HG03469 (cell line): ENCODE results near the gene AGBL4.
"Not testable (repeated sequence)": the region's sequence is repeated elsewhere in the genome, so short reads cannot be mapped to it uniquely, and the experiment has no call there.

ENCODE experiments used
- ATAC-seq: cut with Tn5 transposase; IDR thresholded peaks from one replicate; pipeline ENCODE4 v1.9.1; 2021; ENCODE audit warnings: mild to moderate bottlenecking, moderate library complexity, moderate number of reproducible peaks; ENCODE audit not compliant: unreplicated experiment

The AGBL4 gene

DNA sequence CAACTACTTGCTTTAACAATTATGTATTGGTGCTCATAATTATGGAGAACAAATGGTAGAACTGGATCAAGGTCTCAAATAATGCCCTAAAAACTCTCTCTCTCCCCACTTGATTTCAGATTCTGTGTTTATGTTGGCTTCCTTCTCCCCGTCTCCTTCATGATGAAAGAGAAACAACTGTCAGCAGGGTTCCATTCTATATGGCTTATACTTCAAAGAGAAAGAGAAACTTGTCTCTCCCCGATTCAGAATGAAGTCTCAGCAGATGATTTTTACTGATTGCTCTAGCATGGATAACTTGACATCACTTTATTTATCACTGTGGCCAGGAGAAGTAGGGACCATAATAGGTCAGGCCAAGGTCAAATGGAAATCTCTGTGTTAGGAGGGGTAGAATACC lies 575.6 kb downstream of the AGBL4 start:
- no peak for ATAC-seq

DNA sequence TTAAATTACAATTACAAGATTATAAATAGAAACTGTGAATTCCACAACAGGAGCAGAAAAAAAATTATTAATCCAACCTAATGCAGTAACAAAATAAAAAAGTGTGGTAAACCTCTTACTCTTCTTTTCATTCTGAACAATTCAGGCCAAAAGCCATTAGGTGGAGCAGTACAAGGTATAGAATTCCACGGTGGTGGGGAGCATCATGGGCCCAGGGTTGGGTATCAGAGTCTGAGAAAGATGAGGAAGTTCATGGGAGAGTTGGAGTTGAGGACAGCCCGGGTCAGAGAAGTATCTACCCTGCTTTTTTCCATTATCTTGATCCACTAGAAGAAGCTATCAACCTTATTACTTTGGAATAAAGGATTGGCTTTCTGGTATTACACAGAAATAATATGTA lies 586.9 kb downstream of the AGBL4 start:
- no peak for ATAC-seq

DNA sequence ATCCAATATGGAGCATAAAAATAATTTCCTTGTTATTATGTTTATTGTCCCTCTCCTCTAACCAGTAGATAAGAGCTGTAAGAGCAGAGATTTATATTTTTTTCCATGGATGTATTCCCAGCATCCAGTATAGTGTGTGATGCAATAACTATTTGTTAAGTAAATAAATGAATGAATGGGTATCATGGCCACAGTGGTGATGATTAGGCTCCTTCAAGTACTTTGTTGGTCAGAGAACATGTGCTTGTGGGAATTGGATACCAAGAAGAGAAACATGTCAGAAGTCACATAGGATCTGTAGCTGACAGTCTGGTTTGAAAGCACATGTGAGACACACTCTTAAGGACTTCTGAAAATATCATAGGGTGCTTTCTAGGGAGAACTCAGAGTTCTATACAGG lies 588.5 kb downstream of the AGBL4 start:
- no peak for ATAC-seq

DNA sequence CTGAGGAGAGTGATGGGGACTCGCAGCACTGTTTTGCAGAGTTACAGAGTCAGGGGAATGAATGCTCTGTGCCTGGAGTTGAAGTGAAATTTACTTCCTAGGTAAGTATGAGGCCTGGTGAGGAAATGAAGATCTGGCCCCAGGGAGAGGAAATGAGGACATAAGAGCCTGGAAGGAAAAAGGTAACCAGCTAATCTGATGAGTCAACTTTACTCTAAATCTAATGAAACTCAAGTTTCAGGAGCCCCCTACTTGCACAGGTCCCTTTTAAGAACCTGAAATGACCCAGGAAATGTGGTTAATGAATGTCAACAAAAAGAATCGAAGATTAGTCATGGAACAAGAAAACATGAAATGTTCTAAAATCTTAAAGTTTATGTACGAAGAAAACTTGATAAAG lies 599.0 kb downstream of the AGBL4 start:
- ATAC-seq = no peak

DNA sequence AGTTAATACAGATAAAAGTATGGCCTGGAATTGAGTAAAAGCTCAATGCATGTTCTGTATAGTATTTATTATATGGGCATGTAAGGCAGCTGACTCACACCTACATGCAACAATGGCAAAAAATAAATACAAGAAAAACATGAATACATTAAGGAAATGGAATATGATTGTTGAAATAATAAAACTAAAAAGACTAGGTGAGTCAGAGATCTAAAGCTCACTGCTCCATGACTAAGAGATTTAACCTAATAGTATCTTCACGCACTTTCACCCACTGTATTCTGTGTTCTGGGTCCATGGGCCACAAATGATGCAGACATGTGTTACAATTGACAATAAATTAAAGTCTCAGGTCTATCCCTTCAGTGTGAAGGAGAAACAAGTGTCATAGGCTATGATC lies 607.0 kb downstream of the AGBL4 start:
- no peak for ATAC-seq

DNA sequence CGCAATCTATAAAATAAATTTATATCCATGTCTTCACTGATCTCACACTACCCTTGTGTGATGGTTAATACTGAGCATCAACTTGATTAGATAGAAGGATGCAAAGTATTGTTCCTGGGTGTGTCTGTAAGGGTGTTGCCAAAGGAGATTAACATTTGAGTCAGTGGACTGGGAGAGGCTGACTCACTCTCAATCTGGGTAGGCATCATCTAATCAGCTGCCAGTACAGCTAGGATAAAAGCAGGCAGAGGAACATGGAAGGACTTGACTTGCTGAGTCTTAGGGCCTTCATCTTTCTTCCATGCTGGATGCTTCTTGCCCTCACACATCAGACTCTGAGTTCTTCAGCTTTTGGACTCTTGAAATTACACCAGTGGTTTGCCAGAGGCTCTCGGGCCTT lies 615.4 kb downstream of the AGBL4 start:
- ATAC-seq = no peak

DNA sequence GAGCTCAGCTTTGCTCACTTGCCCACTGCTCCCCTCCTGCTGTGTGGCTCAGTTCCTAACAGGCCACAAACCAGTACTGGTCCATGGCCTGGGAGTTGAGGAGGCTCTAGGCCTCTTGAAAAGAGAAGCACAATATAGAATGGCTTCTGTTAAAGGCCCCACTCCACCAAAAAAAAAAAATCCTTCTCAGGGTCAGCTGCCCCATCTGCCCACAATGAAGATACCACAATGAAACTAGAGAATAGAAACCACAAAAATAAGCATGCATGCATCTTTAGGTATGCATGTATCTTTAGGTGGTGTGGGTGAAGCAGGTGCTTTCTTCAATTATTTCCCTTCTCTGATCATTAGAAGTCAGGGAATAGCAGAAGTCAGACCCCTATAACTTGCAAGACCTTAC lies 626.7 kb downstream of the AGBL4 start:
- no peak for ATAC-seq

DNA sequence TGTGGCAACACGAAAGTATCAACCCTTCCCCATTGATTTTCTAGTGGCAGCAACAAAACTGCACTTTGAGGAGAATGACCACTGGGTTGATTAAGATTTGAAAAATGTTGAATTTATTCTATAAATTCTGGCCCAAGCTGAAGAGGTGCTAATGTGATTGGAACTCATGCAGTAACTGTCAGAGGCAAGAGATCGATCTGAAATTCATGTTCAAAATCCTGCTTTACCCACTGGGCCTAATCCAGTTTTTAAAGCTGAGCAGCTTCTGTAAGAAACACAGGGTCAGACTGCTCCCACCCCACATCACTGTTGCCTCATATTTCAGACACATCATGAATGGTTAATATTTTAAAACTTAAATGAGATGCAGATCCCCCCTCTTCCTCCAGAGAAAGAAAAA lies 629.6 kb downstream of the AGBL4 start:
- no peak for ATAC-seq

DNA sequence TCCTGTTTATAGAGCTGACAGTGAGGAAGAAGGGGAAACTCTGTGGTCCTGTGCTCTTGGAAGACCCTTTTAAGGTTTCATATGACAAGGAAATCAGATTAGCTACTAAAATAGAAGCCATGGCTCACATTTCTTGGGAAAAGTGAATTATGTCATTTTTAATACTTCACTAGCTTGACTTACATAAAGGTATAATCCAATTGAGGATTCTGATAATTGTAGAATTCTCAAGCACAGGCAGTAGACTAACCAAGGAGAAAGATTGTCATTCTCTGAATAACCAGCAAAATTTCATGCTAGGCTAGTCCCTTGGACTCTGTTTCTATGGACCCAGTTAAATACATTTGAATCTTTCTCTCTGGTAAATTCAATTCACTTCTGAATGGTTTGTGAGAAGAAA lies 634.1 kb downstream of the AGBL4 start:
- no peak for ATAC-seq

DNA sequence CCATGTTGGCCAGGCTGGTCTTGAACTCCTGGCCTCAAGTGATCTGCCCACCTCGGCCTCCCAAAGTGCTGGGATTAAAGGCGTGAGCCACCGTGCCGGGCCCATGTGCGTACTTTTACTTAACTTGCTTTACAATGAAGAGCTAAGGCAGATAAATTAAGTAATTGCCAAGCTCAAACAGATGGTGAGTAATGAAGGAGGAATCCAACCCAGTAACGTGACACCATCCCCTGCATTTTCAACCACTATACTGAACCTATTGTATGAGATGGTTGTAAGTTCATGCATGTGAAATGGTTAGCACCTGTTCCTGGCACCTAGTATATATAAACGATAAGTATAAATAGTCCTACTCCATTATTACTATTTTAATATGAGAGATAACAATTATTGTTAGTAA lies 659.1 kb downstream of the AGBL4 start:
- ATAC-seq = no peak

DNA sequence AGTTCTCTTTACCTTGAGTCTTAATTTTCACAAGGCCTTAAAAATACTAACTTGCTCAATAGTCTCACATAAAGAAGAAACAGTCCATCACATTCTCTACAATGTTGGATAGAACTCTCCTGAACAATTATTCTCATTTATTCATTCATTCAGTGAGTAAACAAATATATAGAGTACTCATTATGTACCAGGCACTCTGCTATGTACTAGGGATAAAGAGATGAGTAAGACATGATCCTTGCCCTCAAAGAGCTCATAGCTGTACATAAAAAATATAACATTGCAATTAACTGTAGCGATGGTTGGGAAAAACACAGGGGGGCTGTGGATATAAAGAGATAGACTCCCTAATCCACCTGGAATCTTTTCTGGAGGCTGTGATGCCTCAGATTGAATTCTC lies 660.1 kb downstream of the AGBL4 start:
- ATAC-seq = no peak

DNA sequence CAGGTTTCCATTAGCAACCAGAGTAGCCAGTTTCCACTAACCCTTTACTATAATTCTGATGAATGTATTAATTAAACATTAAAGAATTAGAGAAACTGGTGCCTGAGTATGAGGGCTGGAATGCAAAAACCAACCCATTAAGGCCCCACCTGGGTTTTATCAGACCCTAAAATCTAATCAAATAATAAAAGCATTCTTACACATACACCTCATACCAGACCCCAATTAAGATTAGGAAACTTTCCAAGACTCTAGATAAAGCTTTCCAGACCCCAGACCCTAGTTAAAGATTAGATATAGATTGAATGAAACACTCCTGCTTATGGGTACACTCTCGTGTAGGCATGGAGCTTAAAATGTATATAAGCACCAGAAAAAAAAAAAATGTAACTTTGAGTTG lies 665.7 kb downstream of the AGBL4 start:
- no peak for ATAC-seq

DNA sequence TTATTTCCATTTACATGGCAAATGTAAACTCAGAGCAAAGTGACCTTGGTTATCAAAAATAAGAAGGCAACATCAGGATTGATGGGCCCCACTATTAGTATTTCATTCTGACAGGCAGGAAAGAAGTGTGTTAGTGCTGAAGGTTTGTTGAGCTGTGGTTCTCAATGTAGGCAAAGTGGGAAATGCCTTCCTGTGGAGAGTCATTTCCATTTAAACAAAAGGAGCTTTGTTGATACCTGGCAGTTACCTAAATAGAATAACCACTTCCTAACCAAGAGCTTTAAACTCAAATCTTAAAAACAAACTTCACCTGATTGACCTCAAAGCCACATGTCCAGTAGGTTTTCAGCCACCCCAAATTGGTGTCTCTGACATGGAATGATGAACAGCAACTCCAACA lies 667.2 kb downstream of the AGBL4 start:
- no peak for ATAC-seq

DNA sequence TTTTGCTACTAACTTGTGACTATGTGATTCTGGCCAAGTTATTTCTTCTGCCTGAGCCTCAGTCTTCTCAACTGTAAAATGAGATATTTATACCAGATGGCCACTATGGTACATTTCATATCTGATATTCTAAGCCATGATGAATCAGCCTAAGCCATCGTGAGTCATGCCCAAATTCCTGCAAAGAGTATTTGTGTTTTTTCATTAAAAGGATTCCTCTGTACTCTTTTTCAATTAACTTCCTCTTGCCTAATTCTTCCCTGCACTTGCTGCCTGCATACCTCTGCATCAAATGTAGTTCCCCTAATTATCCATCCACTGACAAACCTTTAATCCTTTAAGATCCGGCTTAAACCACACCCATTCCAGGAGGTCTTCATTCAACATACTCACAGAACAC lies 672.0 kb downstream of the AGBL4 start:
- no peak for ATAC-seq

DNA sequence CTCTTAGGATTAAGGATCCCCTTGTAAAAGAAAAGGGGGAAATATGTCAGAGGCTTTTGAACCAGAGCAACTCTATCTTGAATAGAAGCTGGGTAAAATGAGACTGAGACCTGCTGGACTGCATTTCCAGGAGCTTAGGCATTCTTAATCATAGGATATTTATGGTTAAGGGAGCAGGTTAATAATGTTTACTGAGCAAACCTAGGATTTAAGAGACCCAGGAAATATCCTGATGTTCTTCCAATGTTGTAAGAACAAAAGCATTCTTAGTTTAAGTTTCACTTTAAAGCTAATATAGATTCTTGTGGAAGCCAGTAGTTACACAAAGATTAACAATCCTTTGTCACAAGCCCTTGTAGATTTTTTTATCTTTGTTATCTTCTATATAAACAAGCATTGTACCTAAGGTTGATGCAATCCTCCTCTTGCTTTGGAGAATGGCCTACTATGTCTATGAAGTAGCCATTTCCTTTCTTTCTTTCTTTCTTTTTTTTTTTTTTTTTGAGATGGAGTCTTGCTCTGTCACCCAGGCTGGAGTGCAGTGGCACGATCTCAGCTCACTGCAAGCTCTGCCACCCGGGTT lies 676.9 kb downstream of the AGBL4 start:
- ATAC-seq = no peak

DNA sequence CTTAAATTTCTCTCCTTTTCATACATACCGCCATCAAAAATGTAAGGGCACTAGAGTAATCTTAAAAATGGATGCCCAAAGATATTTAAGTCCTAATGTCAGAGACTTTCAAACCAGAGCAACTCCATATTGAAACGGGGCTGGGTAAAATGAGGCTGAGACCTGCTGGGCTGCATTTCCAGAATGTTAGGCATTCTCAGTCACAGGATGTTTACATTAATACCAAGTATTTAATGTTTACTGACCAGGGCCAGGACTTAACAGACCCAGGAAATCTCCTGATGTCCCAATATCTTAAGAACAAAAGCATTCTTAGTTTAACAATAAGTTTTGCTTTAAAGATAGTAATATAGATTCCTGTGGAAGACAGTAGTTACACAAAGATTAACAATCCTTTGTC lies 683.2 kb downstream of the AGBL4 start:
- no peak for ATAC-seq

DNA sequence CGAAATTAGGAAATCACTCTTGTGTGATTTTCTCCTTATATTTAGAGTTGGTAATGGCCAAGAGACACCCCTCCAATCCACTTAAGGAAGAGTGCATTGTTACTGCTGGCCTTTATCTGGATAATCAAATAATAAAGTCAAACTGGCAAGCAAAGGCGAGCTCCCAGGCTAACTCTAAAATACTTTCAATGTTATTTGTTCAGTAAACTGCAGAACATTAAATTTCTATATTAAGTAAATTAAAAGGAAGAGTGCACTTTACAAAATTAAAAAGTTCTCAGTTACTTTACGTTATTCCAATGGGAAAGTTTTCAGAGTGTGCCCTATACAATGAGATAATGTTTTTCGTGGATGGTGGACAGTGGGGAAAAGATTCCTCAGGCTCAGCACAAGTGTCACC lies 684.7 kb downstream of the AGBL4 start:
- ATAC-seq = no peak

DNA sequence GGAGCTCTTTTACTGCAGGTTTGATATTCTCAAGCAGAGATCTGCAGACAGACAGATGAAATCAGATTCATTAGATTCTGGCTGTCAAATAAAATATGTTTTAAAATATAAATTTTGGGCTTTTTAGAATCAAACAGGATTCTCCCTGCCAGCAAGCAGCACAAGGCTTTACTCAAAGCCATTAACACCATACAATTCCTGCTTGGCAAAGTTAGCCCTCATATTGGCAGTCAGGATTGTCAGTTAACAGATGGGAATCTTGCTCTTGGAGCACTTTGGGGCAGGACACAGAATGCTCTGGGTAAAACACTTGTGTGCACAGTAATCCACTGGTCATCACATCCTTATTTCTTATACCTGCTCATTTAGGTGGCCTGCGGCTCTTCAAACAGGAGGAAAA lies 686.5 kb downstream of the AGBL4 start:
- no peak for ATAC-seq

DNA sequence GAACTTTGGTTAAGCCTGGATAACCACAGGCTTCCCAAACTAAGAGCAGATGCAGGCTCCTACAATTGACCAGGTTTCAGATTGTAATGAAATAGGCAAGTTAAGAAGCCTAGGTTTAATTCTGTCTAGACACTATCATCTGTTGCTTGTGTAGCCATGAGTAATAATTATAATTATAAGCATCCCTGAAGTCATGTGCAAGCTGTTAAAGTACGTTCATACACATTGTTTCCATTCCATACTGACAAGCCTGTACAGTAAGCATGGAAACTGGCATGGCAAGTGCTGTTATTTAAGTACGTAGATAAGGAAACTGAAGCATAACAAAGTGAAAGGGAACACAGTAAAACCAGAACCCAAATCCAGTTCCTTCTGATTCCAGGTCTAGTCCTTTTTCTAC lies 689.8 kb downstream of the AGBL4 start:
- no peak for ATAC-seq

DNA sequence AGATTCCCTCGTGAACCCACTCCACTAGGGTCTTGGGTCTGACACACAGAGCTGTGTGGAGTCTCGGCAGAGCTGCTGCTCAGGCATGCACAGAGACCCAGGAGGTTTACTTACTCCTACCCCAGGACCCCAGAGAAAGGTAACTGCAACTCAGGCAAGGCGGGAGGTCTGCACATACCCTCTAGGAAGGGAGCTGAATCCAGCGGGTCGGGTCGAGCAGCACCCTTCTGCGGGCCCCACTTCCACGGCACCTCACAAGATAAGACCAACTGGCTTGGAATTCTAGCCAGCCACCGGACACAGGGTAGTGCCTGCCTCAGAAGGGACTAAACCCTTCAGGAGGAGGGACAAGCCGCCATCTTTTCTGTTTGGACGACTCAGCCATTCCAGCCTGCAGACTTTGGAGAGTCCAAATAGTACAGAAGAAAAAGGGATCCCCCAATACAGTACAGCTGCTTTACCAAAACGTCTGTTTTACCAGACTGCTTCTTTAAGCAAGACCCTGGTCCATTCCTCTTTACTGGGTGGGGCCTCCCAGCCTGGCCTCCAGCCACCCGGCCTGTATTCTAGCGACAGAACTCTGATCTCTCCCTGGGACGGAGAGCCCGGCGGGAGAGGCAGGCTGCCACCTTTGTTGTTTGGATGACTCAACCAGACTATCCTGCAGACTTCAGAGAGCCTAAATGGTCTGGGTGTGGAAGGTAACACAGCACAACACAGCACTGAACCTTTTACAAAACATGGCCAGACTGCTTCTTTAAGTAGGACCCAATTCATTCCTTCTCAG lies 692.5 kb downstream of the AGBL4 start:
- no peak for ATAC-seq

DNA sequence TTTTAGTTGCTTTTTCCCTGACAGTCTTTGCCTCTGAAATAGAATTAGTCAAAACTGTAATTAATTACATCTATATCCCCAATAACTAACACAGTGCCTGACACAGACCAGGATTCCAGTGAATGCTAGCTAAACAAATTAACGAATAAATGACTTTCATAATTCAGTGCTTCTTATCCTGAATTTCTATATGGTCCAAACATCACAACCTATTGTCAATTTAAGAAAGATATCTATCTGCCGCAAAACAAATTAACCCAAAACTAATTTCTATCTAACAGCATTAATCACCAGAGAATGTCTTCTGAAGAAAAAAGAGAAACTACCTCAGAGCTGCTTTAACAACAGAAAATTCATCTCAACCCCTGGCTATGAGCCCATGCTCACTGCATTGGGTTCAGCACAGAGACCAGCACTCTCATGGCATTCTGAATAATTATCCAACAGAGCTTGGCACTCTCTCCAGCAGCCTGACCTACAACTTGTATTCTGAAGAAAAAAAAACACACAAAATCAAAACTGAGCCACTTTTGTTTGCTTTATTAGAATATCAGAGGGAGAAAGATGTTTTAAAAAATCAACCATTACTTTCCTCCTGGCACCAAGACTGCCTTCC lies 699.7 kb downstream of the AGBL4 start:
- ATAC-seq = no peak

DNA sequence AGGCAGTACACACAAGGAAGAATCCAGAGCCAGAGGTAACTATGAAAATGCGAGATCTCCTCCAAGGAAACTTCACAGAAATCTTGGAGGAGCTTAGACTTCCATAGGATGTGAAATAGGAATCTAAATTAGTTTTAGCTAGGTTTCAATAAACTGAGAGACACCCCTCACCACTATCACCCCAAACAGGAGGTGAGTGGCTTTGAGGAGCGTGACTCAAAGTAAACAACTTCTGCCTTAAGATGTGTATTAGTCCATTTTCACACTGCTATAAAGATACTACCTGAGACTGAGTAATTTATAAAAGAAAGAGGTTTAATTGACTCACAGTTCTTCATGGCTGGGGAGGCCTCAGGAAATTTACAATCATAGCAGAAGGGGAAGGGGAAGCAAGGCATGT lies 703.3 kb downstream of the AGBL4 start:
- ATAC-seq = not testable (repeated sequence)
